ENCODE data around the gene TSPAN9. TPM values are rescaled to one million over a fixed set of nuclear protein-coding genes. Genes with fewer than 3 reads are reported as not detected.

The TSPAN9 gene
- total and polyA plus RNA-seq, 8 donors = 1.4 to 58.3 (median 7.9) TPM

- intact Hi-C loops (cut with DNase I; ENCODE audit: low total_unique reads) = no loop called here
These were observed 47.7 kb downstream of the TSPAN9 start for GRCh38 chr12:3124917-3125316.

DNA sequence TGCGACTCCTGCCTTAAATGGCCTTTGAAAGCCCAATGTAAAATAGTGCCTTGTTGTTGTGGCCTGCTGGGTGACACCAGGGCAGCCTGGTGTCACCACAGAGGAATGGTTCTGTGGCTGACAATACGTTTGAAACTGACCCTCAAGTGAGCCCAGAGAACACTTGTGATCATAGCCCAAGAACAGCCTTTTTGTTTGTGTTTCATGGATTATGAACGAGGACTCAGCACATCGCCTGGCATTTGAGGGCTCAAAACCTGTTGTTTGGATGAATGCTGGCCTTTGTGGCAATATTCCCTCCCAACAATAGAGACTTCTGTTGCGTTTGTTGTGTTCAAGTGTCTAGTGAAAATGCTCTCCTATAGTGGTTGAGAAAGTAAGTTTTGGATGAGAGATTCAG lies 48.5 kb downstream of the TSPAN9 start:
- 85 to 93% (median 92%) methylated on average over 5 of the region's 5 CpGs for WGBS, 5 donors
- Histone ChIP-seq H3K9me3 (peaks cover 0 to 15% (median 9%) of the 10 kb centered on the region in 4 donors), H3K4me1 (peaks cover 2 to 39% (median 20%) of the 10 kb centered on the region in 4 donors), H3K4me3 (no peak overlapping the region), H3K36me3 (no peaks in the 10 kb centered on the region), H3K27ac (no peak overlapping the region), H3K27me3 (no peaks in the 10 kb centered on the region)
- no peak for TF ChIP-seq EP300 (IDR thresholded peaks at IDR 0.05)
- TF ChIP-seq, protein P1, sequence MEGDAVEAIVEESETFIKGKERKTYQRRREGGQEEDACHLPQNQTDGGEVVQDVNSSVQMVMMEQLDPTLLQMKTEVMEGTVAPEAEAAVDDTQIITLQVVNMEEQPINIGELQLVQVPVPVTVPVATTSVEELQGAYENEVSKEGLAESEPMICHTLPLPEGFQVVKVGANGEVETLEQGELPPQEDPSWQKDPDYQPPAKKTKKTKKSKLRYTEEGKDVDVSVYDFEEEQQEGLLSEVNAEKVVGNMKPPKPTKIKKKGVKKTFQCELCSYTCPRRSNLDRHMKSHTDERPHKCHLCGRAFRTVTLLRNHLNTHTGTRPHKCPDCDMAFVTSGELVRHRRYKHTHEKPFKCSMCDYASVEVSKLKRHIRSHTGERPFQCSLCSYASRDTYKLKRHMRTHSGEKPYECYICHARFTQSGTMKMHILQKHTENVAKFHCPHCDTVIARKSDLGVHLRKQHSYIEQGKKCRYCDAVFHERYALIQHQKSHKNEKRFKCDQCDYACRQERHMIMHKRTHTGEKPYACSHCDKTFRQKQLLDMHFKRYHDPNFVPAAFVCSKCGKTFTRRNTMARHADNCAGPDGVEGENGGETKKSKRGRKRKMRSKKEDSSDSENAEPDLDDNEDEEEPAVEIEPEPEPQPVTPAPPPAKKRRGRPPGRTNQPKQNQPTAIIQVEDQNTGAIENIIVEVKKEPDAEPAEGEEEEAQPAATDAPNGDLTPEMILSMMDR (IDR thresholded peaks at IDR 0.05) = no peak
- no peak for TF ChIP-seq POLR2AphosphoS5 (IDR thresholded peaks at IDR 0.05)
- no peak for TF ChIP-seq POLR2A (IDR thresholded peaks at IDR 0.05)
- DNase-seq = no peak
- intact Hi-C loops (cut with DNase I; ENCODE audit: low total_unique reads) = no loop called here

More at GRCh38 chr12:3124917-3125316, 47.7 kb downstream of the TSPAN9 start:
- Histone ChIP-seq H3K4me1 (peaks cover 7 to 37% (median 20%) of the 10 kb centered on the region in 4 donors), H3K27ac (no peak overlapping the region), H3K36me3 (no peaks in the 10 kb centered on the region), H3K9me3 (peaks cover 0 to 15% (median 9%) of the 10 kb centered on the region in 4 donors), H3K4me3 (no peak overlapping the region), H3K27me3 (no peaks in the 10 kb centered on the region)
- TF ChIP-seq POLR2A (IDR thresholded peaks at IDR 0.05) (no peak), EP300 (IDR thresholded peaks at IDR 0.05) (no peak), POLR2AphosphoS5 (IDR thresholded peaks at IDR 0.05) (no peak)
- TF ChIP-seq, protein P1 (IDR thresholded peaks at IDR 0.05) = no peak
- 83 to 89% (median 87%) methylated on average over 1 of the region's 1 CpG for WGBS, 5 donors
- DNase-seq = no peak

- no peak for TF ChIP-seq EP300 (IDR thresholded peaks at IDR 0.05)
- no peak for TF ChIP-seq POLR2A (IDR thresholded peaks at IDR 0.05)
- TF ChIP-seq, protein P1 (IDR thresholded peaks at IDR 0.05) = no peak
- no peak for TF ChIP-seq POLR2AphosphoS5 (IDR thresholded peaks at IDR 0.05)
- WGBS, 5 donors = 85 to 91% (median 91%) methylated on average over 10 of the region's 10 CpGs
- intact Hi-C loops (cut with DNase I; ENCODE audit: low total_unique reads) = no loop called here
These were observed 50.7 kb downstream of the TSPAN9 start for GRCh38 chr12:3127832-3128231.

DNA sequence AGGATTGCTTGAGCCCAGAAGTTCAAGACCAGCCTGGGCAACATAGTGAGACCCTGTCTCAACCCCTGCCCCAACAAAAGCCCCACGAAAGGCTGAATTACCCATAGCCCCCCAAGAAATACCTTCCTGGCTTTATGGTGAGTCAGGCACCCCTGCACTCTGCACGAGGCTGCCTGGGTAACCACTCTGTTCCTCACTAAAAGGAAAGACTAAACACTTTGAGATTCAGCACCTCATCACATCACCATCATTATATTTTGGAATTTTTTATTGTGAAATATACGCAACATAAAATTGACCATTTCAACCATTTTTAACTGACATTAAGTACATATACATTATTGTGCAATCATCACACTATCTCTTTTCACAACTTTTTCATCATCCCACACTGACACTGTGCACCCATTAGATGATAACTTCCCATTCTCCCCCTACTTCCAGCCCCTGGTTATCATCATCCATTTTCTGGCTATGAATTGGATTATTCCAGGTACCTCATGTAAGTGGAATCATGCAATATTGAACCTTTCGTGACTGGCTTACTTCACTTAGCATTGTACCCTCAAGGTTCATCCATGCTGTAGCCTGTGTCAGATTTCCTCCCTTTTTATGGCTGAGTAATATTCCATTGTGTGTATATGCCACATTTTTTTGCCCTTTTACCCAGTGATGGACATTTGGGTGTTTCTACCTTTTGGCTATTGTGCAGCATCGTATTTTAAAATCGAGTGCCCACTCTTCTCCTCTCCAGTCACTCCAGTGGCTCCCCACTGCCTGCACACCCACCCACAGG lies 51.5 kb downstream of the TSPAN9 start:
- intact Hi-C loops (cut with DNase I; ENCODE audit: low total_unique reads) = no loop called here
- no peak for TF ChIP-seq POLR2A (IDR thresholded peaks at IDR 0.05)
- TF ChIP-seq POLR2AphosphoS5 (IDR thresholded peaks at IDR 0.05) = no peak
- TF ChIP-seq, protein P1 (IDR thresholded peaks at IDR 0.05) = no peak
- TF ChIP-seq EP300 (IDR thresholded peaks at IDR 0.05) = no peak
- Histone ChIP-seq H3K36me3 (no peaks in the 10 kb centered on the region), H3K27ac (no peak overlapping the region), H3K4me3 (no peak overlapping the region), H3K4me1 (peaks cover 5 to 33% (median 30%) of the 10 kb centered on the region in 4 donors), H3K9me3 (peaks cover 0 to 15% (median 9%) of the 10 kb centered on the region in 4 donors), H3K27me3 (no peaks in the 10 kb centered on the region)
- WGBS, 5 donors = 85 to 94% (median 91%) methylated on average over 6 of the region's 6 CpGs
- DNase-seq = no peak

More at GRCh38 chr12:3127832-3128231, 50.7 kb downstream of the TSPAN9 start:
- Histone ChIP-seq H3K36me3 (no peaks in the 10 kb centered on the region), H3K4me1 (peaks cover 0 to 34% (median 27%) of the 10 kb centered on the region in 4 donors), H3K27ac (no peak overlapping the region), H3K4me3 (no peak overlapping the region), H3K27me3 (no peaks in the 10 kb centered on the region), H3K9me3 (peaks cover 0 to 15% (median 9%) of the 10 kb centered on the region in 4 donors)
- no peak for DNase-seq
